GM23338 (cell line): ENCODE data around the gene VPS35. TPM values are rescaled to one million over a fixed set of nuclear protein-coding genes. Genes with fewer than 3 reads are reported as not detected.
A peak's percentile ranks its signal among the peaks of the same experiment; 100 is the strongest.

ENCODE experiments used
- ATAC-seq: fragments of 200-7000 bp; cut with Tn5 transposase; 3 replicates; pipeline ENCODE4 v1.9.1; 2020
- DNase-seq: peaks from one replicate; pipeline ENCODE4 v3.0.0-alpha.2; 2015; ENCODE audit warnings: low spot score
- H2AFZ ChIP-seq: fragments of 200-600 bp; sonication (generic); 2 replicates; pipeline ENCODE4 v1.8.0; 2016; ENCODE audit warnings: antibody characterized with exemption, mild to moderate bottlenecking, moderate library complexity
- H3F3A ChIP-seq: fragments of 200-600 bp; sonication (generic); replicated peaks from 2 replicates; pipeline ENCODE4 v1.8.0; 2017; ENCODE audit warnings: antibody characterized with exemption, mixed run types, low read depth
- H3K27ac ChIP-seq: fragments of 200-600 bp; sonication (generic); 2 replicates; pipeline ENCODE4 v1.6.1; 2016; ENCODE audit warnings: low read depth
- H3K27me3 ChIP-seq: fragments of 200-600 bp; sonication (generic); 2 replicates; pipeline ENCODE4 v1.8.0; 2016; ENCODE audit warnings: mild to moderate bottlenecking, mixed run types, moderate library complexity; ENCODE audit not compliant: insufficient read depth
- H3K36me3 ChIP-seq: fragments of 200-600 bp; sonication (generic); 2 replicates; pipeline ENCODE4 v1.8.0; 2016; ENCODE audit warnings: mild to moderate bottlenecking; ENCODE audit not compliant: insufficient read depth
- H3K4me1 ChIP-seq: fragments of 200-600 bp; sonication (generic); 2 replicates; pipeline ENCODE4 v1.8.0; 2016; ENCODE audit warnings: mild to moderate bottlenecking, moderate library complexity; ENCODE audit not compliant: insufficient read depth
- H3K4me2 ChIP-seq: fragments of 200-600 bp; sonication (generic); 2 replicates; pipeline ENCODE4 v1.7.1; 2017; ENCODE audit warnings: mixed run types
- H3K4me3 ChIP-seq: fragments of 200-600 bp; sonication (generic); 2 replicates; pipeline ENCODE4 v1.6.1; 2016; ENCODE audit warnings: mixed run types
- H3K79me2 ChIP-seq: fragments of 200-600 bp; sonication (generic); replicated peaks from 2 replicates; pipeline ENCODE4 v1.8.0; 2017; ENCODE audit warnings: mild to moderate bottlenecking; ENCODE audit not compliant: insufficient read depth
- H3K9me2 ChIP-seq: fragments of 200-600 bp; sonication (generic); 2 replicates; pipeline ENCODE4 v1.8.0; 2017; ENCODE audit not compliant: insufficient read depth
- H4K20me1 ChIP-seq: fragments of 200-600 bp; sonication (generic); replicated peaks from 2 replicates; pipeline ENCODE4 v1.8.0; 2017; ENCODE audit warnings: mild to moderate bottlenecking; ENCODE audit not compliant: insufficient read depth
- H3K27ac Mint-ChIP-seq: 2 replicates; pipeline ENCODE4 v1.8.0; 2020; ENCODE audit warnings: inconsistent platforms, mild to moderate bottlenecking, moderate library complexity, mixed read lengths
- H3K27me3 Mint-ChIP-seq: 3 replicates; pipeline ENCODE4 v1.8.0; 2022; ENCODE audit warnings: low read depth, mild to moderate bottlenecking, moderate library complexity, mixed read lengths, inconsistent platforms; ENCODE audit not compliant: insufficient read depth, poor library complexity
- H3K36me3 Mint-ChIP-seq: 3 replicates; pipeline ENCODE4 v1.8.0; 2021; ENCODE audit warnings: low read depth, mild to moderate bottlenecking, inconsistent platforms, moderate library complexity, mixed read lengths
- H3K4me1 Mint-ChIP-seq: 3 replicates; pipeline ENCODE4 v1.8.0; 2020; ENCODE audit warnings: mild to moderate bottlenecking, inconsistent platforms, mixed read lengths
- H3K4me3 Mint-ChIP-seq: 3 replicates; pipeline ENCODE4 v1.8.0; 2021; ENCODE audit warnings: moderate library complexity, mild to moderate bottlenecking, inconsistent platforms, mixed read lengths
- H3K9me3 Mint-ChIP-seq: 3 replicates; pipeline ENCODE4 v1.8.0; 2020; ENCODE audit warnings: moderate library complexity, mild to moderate bottlenecking, inconsistent platforms, mixed read lengths
- NANOG ChIP-seq: IDR thresholded peaks from 2 replicates; pipeline ENCODE4 v1.6.1; 2016; ENCODE audit warnings: antibody characterized with exemption, borderline replicate concordance
- POLR2AphosphoS5 ChIP-seq: IDR thresholded peaks from 2 replicates; pipeline ENCODE4 v1.6.1; 2016; ENCODE audit warnings: antibody characterized with exemption, low read depth
- REST ChIP-seq: IDR thresholded peaks from one replicate; pipeline ENCODE4 v1.6.1; 2018; ENCODE audit warnings: antibody characterized with exemption; ENCODE audit not compliant: unreplicated experiment
- ZNF331 ChIP-seq: fragments of 250-450 bp; sonication (Bioruptor Pico); IDR thresholded peaks from 2 replicates; pipeline ENCODE4 v1.5.0; 2020; ENCODE audit warnings: low read depth, mild to moderate bottlenecking, moderate library complexity
- ZNF462 ChIP-seq: fragments of 250-450 bp; sonication (Bioruptor Pico); IDR thresholded peaks from 2 replicates; pipeline ENCODE4 v1.5.0; 2020; ENCODE audit warnings: mild to moderate bottlenecking, moderate library complexity
- polyA plus RNA-seq: library from polyadenylated mRNA; unstranded; fragments of >200 nt; fragmentation: Nextera tagmentation; extraction: Ambion mirVana; gene quantifications from 2 replicates; pipeline ENCODE4 v1.2.1, GENCODE V29; 2016
- total RNA-seq: library from RNA; depleted of rRNA; stranded (reverse); fragments of >200 nt; shearing (Covaris generic); gene quantifications from 2 replicates; pipeline ENCODE4 v1.2.3, GENCODE V29; 2014
- TF ChIP-seq, protein P1 (sequence below), 2 experiments: fragments of 200-600 bp in 1 of 2; sonication (generic) in 1 of 2; conservative IDR thresholded peaks; 2 replicates each; pipeline versions ENCODE4 v1.5.1 to v1.6.1; 2016 to 2017; ENCODE audit warnings: antibody characterized with exemption in 2 of 2, low read depth in 2 of 2, mild to moderate bottlenecking in 2 of 2, moderate library complexity in 1 of 2

The VPS35 gene
- total and polyA plus RNA-seq, 2 experiments from 2014 or later, result 31.1 to 40.0 TPM

- no peak for DNase-seq
- Histone ChIP-seq H4K20me1 (peaks cover 44% of the 10 kb centered on the region), H3K4me3 (peak overlapping the region; percentile 87), H3K9me2 (no peaks in the 10 kb centered on the region), H3K36me3 (peaks cover 26% of the 10 kb centered on the region), H3F3A (peaks cover 1% of the 10 kb centered on the region; the same call in 1 of the 2 replicates), H3K4me2 (peak overlapping the region; percentile 96), H3K27me3 (no peaks in the 10 kb centered on the region), H3K4me1 (peaks cover 32% of the 10 kb centered on the region), H2AFZ (no peak overlapping the region), H3K79me2 (peaks cover 60% of the 10 kb centered on the region), H3K27ac (peak overlapping the region; percentile 65)
- peaks cover 2% of the 10 kb centered on the region for H3K27me3 Mint-ChIP-seq
- no peak for ATAC-seq
- no peaks in the 10 kb centered on the region for H3K9me3 Mint-ChIP-seq
- TF ChIP-seq, protein P1, sequence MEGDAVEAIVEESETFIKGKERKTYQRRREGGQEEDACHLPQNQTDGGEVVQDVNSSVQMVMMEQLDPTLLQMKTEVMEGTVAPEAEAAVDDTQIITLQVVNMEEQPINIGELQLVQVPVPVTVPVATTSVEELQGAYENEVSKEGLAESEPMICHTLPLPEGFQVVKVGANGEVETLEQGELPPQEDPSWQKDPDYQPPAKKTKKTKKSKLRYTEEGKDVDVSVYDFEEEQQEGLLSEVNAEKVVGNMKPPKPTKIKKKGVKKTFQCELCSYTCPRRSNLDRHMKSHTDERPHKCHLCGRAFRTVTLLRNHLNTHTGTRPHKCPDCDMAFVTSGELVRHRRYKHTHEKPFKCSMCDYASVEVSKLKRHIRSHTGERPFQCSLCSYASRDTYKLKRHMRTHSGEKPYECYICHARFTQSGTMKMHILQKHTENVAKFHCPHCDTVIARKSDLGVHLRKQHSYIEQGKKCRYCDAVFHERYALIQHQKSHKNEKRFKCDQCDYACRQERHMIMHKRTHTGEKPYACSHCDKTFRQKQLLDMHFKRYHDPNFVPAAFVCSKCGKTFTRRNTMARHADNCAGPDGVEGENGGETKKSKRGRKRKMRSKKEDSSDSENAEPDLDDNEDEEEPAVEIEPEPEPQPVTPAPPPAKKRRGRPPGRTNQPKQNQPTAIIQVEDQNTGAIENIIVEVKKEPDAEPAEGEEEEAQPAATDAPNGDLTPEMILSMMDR (conservative IDR thresholded peaks at IDR 0.05; ENCODE audit: low read depth in 2 of 2), result peak in 1 of 2 experiments; percentile 8; a peak in 1 of 4 replicates
- no peak for TF ChIP-seq POLR2AphosphoS5
- H3K36me3 Mint-ChIP-seq, result peaks cover 12% of the 10 kb centered on the region
- no peak overlapping the region for H3K27ac Mint-ChIP-seq
- peaks cover 31% of the 10 kb centered on the region for H3K4me1 Mint-ChIP-seq
- H3K4me3 Mint-ChIP-seq, result no peak overlapping the region
Measured at GRCh38 chr16:46690281-46691178, 1.6 kb upstream of the VPS35 start.

GRCh38 chr16:46689365-46690280 is 645 bp upstream of the VPS35 start, which contains the start of gene ORC6:
ORC6 (plus strand) TSS chr16:46689659; CDS start chr16:46689706, 47 bp downstream.
- H3K9me3 Mint-ChIP-seq, result no peaks in the 10 kb centered on the region
- peak; percentile 98 for DNase-seq
- H2AFZ ChIP-seq, result peak within 1 kb of the TSS; percentile 82
- H3F3A ChIP-seq, result no peaks in the 10 kb centered on the region
- H3K4me1 ChIP-seq, result peaks cover 36% of the 10 kb centered on the region
- H3K27ac ChIP-seq, result peak within 1 kb of the TSS; percentile 65
- no peaks in the 10 kb centered on the region for H3K27me3 ChIP-seq
- H3K4me3 Mint-ChIP-seq, result no peak within 1 kb of the TSS
- H3K36me3 Mint-ChIP-seq, result peaks cover 3% of the 10 kb centered on the region
- ATAC-seq, result peak; percentile 84
- no peaks in the 10 kb centered on the region for H3K9me2 ChIP-seq
- H3K4me2 ChIP-seq, result peak within 1 kb of the TSS; percentile 96
- no peak within 1 kb of the TSS for H3K27ac Mint-ChIP-seq
- peaks cover 47% of the 10 kb centered on the region for H4K20me1 ChIP-seq
- H3K27me3 Mint-ChIP-seq, result peaks cover 2% of the 10 kb centered on the region
- H3K79me2 ChIP-seq, result peaks cover 69% of the 10 kb centered on the region
- H3K4me1 Mint-ChIP-seq, result peaks cover 34% of the 10 kb centered on the region
- peaks cover 17% of the 10 kb centered on the region for H3K36me3 ChIP-seq
- H3K4me3 ChIP-seq, result peak within 1 kb of the TSS; percentile 87
- TF ChIP-seq ZNF331 (CRISPR knock-in tag) (no peak), REST (no peak), NANOG (no peak), ZNF462 (CRISPR knock-in tag) (no peak)
